Ishikawa (cell line): Measurements from ENCODE around the gene RAD1.

Experiments used
- CEBPB ChIP-seq: IDR thresholded peaks from 2 replicates; pipeline ENCODE4 v1.6.1; 2012
- CREB1 ChIP-seq: IDR thresholded peaks from 2 replicates; pipeline ENCODE4 v1.6.1; 2012; ENCODE audit warnings: low read depth
- EGR1 ChIP-seq: IDR thresholded peaks from 2 replicates; pipeline ENCODE4 v1.6.1; 2012
- EP300 ChIP-seq: IDR thresholded peaks from 2 replicates; pipeline ENCODE4 v1.6.1; 2012; ENCODE audit warnings: borderline replicate concordance
- FOXM1 ChIP-seq: IDR thresholded peaks from 2 replicates; pipeline ENCODE4 v1.6.1; 2012; ENCODE audit warnings: low read depth, borderline replicate concordance
- MAX ChIP-seq: IDR thresholded peaks from 2 replicates; pipeline ENCODE4 v1.6.1; 2012
- NFIC ChIP-seq: IDR thresholded peaks from 2 replicates; pipeline ENCODE4 v1.6.1; 2012
- RAD21 ChIP-seq: IDR thresholded peaks from 2 replicates; pipeline ENCODE4 v1.6.1; 2012; ENCODE audit warnings: low read depth
- REST ChIP-seq: IDR thresholded peaks from 2 replicates; pipeline ENCODE4 v1.6.1; 2012; ENCODE audit warnings: low read depth, mild to moderate bottlenecking
- TAF1 ChIP-seq: IDR thresholded peaks from 2 replicates; pipeline ENCODE4 v1.6.1; 2012; ENCODE audit warnings: low read depth, mild to moderate bottlenecking
- TCF12 ChIP-seq: IDR thresholded peaks from 2 replicates; pipeline ENCODE4 v1.6.1; 2012; ENCODE audit warnings: low read depth
- TEAD4 ChIP-seq: IDR thresholded peaks from 2 replicates; pipeline ENCODE4 v1.6.1; 2012
- USF1 ChIP-seq: IDR thresholded peaks from 2 replicates; pipeline ENCODE4 v1.6.1; 2012
- YY1 ChIP-seq: IDR thresholded peaks from 2 replicates; pipeline ENCODE4 v1.6.1; 2012; ENCODE audit warnings: low read depth
- ZBTB7A ChIP-seq: IDR thresholded peaks from 2 replicates; pipeline ENCODE4 v1.6.1; 2012; ENCODE audit warnings: low read depth

RAD1 gene

GRCh38 chr5:34914671-34915138, 599 bp downstream of the RAD1 start:
- TF ChIP-seq YY1 (no peak), MAX (peak; percentile 27; the same call in 1 of the 2 replicates)

- TF ChIP-seq USF1 (no peak), NFIC (no peak), EGR1 (no peak), ZBTB7A (no peak), TEAD4 (no peak), TAF1 (no peak), CREB1 (no peak), YY1 (no peak), TCF12 (no peak), CEBPB (no peak)
Observed at GRCh38 chr5:34913072-34913471, 2.2 kb downstream of the RAD1 start.

- TF ChIP-seq USF1 (no peak), CEBPB (no peak), RAD21 (peak; percentile 25; the same call in 1 of the 2 replicates), MAX (no peak)
Observed at GRCh38 chr5:34905564-34905963, 9.7 kb downstream of the RAD1 start.

- no peak for TF ChIP-seq YY1
- no peak for TF ChIP-seq EP300
- TF ChIP-seq MAX, result no peak
- no peak for TF ChIP-seq ZBTB7A
- no peak for TF ChIP-seq CEBPB
- no peak for TF ChIP-seq FOXM1
- no peak for TF ChIP-seq TAF1
- TF ChIP-seq TCF12, result no peak
- TF ChIP-seq USF1, result no peak
- TF ChIP-seq TEAD4, result no peak
- no peak for TF ChIP-seq REST
- no peak for TF ChIP-seq NFIC
- no peak for TF ChIP-seq EGR1
- no peak for TF ChIP-seq CREB1
- TF ChIP-seq RAD21, result no peak
Observed at GRCh38 chr5:34903260-34903659, 12.0 kb downstream of the RAD1 start.

GRCh38 chr5:34900652-34901051, 14.7 kb downstream of the RAD1 start:
- TF ChIP-seq REST, result no peak
- no peak for TF ChIP-seq YY1
- no peak for TF ChIP-seq TEAD4

- TF ChIP-seq TEAD4, result no peak
- TF ChIP-seq EP300, result no peak
- no peak for TF ChIP-seq YY1
- TF ChIP-seq TCF12, result no peak
- no peak for TF ChIP-seq REST
- no peak for TF ChIP-seq NFIC
- no peak for TF ChIP-seq ZBTB7A
- TF ChIP-seq FOXM1, result no peak
- no peak for TF ChIP-seq CREB1
- no peak for TF ChIP-seq RAD21
- no peak for TF ChIP-seq EGR1
- TF ChIP-seq USF1, result no peak
- TF ChIP-seq CEBPB, result no peak
- TF ChIP-seq MAX, result no peak
- TF ChIP-seq TAF1, result no peak
Observed at GRCh38 chr5:34899066-34899465, 16.2 kb downstream of the RAD1 start.
